ENCODE results near the gene WAPL. TPM values are rescaled to one million over a fixed set of nuclear protein-coding genes. Genes with fewer than 3 reads are reported as not detected.

The WAPL gene
- total and polyA plus RNA-seq, 2 experiments from 2014 or later: 15.2 to 27.9 TPM

DNA sequence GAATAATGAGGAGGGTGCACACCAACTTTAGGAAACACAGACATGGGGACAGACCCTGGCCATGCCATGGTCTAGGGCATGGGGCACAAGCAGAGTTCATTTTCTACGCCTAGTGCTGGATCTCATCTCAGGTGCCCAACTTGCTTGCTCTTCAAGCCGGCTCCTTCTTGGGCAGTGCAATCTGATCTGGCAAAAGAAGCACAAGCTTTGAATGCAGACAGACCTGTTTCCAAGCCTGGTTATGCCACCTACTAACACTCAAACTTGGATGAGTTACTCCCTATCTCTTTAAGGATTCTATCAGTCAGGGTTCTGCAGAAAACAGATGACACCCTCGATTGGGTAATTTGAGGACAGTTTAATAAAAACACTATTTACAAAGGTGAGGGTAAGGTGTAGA, 34.9 kb upstream of the WAPL start:
- TF ChIP-seq, protein P1, sequence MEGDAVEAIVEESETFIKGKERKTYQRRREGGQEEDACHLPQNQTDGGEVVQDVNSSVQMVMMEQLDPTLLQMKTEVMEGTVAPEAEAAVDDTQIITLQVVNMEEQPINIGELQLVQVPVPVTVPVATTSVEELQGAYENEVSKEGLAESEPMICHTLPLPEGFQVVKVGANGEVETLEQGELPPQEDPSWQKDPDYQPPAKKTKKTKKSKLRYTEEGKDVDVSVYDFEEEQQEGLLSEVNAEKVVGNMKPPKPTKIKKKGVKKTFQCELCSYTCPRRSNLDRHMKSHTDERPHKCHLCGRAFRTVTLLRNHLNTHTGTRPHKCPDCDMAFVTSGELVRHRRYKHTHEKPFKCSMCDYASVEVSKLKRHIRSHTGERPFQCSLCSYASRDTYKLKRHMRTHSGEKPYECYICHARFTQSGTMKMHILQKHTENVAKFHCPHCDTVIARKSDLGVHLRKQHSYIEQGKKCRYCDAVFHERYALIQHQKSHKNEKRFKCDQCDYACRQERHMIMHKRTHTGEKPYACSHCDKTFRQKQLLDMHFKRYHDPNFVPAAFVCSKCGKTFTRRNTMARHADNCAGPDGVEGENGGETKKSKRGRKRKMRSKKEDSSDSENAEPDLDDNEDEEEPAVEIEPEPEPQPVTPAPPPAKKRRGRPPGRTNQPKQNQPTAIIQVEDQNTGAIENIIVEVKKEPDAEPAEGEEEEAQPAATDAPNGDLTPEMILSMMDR (IDR thresholded peaks at IDR 0.05; ENCODE audit: low read depth, low read length): no peak
- no peaks in the 10 kb centered on the region for H3K9me3 ChIP-seq (ENCODE audit: low read depth)
- DNase-seq (ENCODE audit: low read depth in 1 of 2, low spot score in 1 of 2): no peak

DNA sequence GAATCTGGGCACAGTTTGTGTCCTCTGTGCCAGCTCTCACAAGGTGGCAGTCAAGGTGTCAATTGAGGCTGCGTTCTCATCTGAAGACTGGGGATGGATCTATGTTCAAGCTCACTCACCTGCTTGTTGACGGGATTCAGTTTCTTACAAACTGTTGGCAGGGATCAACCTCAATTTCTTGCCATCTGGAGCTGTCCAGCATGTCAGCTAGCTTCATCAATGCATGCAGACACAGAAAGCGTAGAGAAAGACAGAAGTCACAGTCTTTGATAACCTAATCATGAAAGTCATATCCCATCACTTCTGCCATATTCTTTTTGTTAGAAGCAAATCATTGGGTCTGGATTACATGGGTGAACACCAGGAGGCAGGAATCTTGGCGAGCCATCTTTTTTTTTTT, 32.0 kb upstream of the WAPL start:
- Histone ChIP-seq H3K4me3 (no peak overlapping the region), H3K27ac (no peak overlapping the region), H3K27me3 (peaks cover 5% of the 10 kb centered on the region), H3K4me1 (ENCODE audit: low read depth) (no peaks in the 10 kb centered on the region), H3K9me3 (ENCODE audit: low read depth) (no peaks in the 10 kb centered on the region), H3K36me3 (no peaks in the 10 kb centered on the region)
- TF ChIP-seq, protein P1 (IDR thresholded peaks at IDR 0.05; ENCODE audit: low read depth, low read length): no peak
- peak; percentile 10 to 12 for DNase-seq (ENCODE audit: low read depth in 1 of 2, low spot score in 1 of 2)

More for the DNA sequence above, 34.9 kb upstream of the WAPL start:
- H3K27me3 ChIP-seq: peaks cover 5% of the 10 kb centered on the region
- no peak overlapping the region for H3K4me3 ChIP-seq
- no peak overlapping the region for H3K27ac ChIP-seq
- no peaks in the 10 kb centered on the region for H3K4me1 ChIP-seq (ENCODE audit: low read depth)
- no peaks in the 10 kb centered on the region for H3K36me3 ChIP-seq

DNA sequence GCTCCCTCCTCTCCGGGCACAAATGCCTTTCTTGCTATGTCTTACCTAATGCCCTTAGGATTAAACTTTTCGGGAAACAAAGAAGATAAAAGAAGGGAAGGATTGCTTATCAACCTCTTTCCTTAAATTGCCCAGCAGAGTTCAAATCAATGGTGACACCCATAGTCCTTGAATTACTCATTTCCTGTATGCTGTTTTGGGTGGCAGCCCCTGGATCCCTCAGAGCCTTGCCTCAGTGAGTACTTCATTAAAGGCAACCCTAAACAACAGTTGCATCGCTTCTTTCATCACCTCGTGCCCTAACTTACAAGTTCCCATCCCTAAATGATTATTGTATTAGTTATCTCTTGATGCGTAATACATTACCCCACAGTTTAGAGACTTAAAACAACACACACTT, 31.6 kb upstream of the WAPL start:
- Histone ChIP-seq H3K27me3 (peaks cover 5% of the 10 kb centered on the region), H3K9me3 (ENCODE audit: low read depth) (no peaks in the 10 kb centered on the region), H3K4me1 (ENCODE audit: low read depth) (no peaks in the 10 kb centered on the region), H3K36me3 (no peaks in the 10 kb centered on the region), H3K4me3 (no peak overlapping the region), H3K27ac (no peak overlapping the region)
- TF ChIP-seq, protein P1 (IDR thresholded peaks at IDR 0.05; ENCODE audit: low read depth, low read length): no peak
- peak in 1 of 2 donors; percentile 13 for DNase-seq (ENCODE audit: low read depth in 1 of 2, low spot score in 1 of 2)

DNA sequence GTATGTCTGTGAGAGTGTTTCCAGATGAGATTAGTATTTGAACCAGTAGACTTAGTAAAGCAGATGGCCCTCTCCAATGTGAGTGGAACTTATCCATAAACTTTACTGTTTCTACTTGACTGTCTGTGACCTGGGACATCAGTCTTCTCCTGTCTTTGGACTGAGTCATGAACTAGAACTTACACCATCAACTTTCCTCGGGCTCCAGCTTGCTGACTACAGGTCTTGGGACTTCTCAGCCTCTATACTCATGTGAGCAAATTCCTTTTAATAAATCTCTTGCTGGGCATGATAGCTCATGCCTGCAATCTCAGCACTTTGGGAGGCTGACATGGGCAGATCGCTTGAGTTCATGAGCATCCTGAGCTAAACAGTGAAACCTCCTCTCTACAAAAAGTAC, 25.7 kb upstream of the WAPL start:
- no peak overlapping the region for H3K27ac ChIP-seq
- H3K9me3 ChIP-seq (ENCODE audit: low read depth): no peaks in the 10 kb centered on the region
- DNase-seq (ENCODE audit: low read depth in 1 of 2, low spot score in 1 of 2): no peak
- H3K4me3 ChIP-seq: no peak overlapping the region
- H3K27me3 ChIP-seq: no peaks in the 10 kb centered on the region
- TF ChIP-seq, protein P1 (IDR thresholded peaks at IDR 0.05; ENCODE audit: low read depth, low read length): no peak
- H3K4me1 ChIP-seq (ENCODE audit: low read depth): no peaks in the 10 kb centered on the region
- no peaks in the 10 kb centered on the region for H3K36me3 ChIP-seq

DNA sequence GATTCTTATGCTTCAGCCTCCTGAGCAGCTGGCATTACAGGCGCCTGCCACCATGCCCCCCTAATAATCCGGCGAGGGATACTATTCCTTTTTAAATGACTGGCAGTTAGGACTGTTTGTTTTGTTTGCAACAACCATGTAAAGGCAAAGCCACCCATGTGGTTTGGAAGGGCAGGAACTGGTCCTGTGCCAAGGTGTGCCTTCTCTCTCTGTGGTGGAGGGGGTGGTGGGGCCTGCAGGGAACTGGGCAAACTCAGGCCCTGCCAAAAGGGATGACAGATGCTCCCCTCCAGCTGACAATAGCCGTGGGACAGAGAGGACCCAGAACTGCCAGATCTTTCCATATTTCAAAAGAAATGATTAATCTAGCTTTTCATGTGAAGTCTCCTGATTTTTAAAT, 23.5 kb upstream of the WAPL start:
- Histone ChIP-seq H3K36me3 (no peaks in the 10 kb centered on the region), H3K4me3 (no peak overlapping the region), H3K27me3 (no peaks in the 10 kb centered on the region), H3K27ac (no peak overlapping the region), H3K9me3 (ENCODE audit: low read depth) (no peaks in the 10 kb centered on the region), H3K4me1 (ENCODE audit: low read depth) (no peaks in the 10 kb centered on the region)
- TF ChIP-seq, protein P1 (IDR thresholded peaks at IDR 0.05; ENCODE audit: low read depth, low read length): no peak
- DNase-seq (ENCODE audit: low read depth in 1 of 2, low spot score in 1 of 2): no peak

DNA sequence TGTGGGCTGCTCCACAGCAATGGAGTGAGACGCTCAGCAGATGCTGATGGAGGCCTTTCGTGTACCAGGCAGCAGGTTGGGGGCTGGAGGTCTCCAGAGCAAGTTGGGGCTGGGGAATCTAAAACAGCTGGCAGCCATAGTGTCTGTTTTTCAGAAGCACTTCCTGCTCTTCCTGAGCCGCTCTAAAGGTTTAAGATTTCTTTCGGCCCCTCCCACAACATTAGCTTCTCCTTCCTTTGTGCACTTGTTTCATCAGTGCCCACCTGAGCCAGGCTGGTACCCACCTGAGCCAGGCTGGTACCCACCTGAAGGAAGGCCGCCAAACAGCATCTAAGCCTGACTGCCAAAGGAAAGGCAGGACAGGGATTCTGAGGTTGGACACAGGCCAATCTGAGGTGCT, 18.4 kb upstream of the WAPL start:
- Histone ChIP-seq H3K27me3 (peaks cover 20% of the 10 kb centered on the region), H3K4me3 (no peak overlapping the region), H3K36me3 (no peaks in the 10 kb centered on the region), H3K4me1 (ENCODE audit: low read depth) (no peaks in the 10 kb centered on the region), H3K9me3 (ENCODE audit: low read depth) (no peaks in the 10 kb centered on the region), H3K27ac (no peak overlapping the region)
- TF ChIP-seq, protein P1 (IDR thresholded peaks at IDR 0.05; ENCODE audit: low read depth, low read length): no peak
- DNase-seq (ENCODE audit: low read depth in 1 of 2, low spot score in 1 of 2): no peak

Data from cardiac muscle cell (in vitro differentiated cells and primary cell).